Uterus (tissue), 2 donors: Measurements from ENCODE around the gene BOD1.
"Not testable (repeated sequence)": the region's sequence is repeated elsewhere in the genome, so short reads cannot be mapped to it uniquely, and the experiment has no call there.

ENCODE experiments used
- CTCF ChIP-seq, 4 experiments: fragments of 200-600 bp in 2 of 4; fragments of 450-650 bp in 2 of 4; sonication (generic) in 2 of 4; IDR thresholded peaks; one replicate each; pipeline ENCODE4 v1.5.1; 2016 to 2019; ENCODE audit warnings: antibody characterized with exemption in 4 of 4, mild to moderate bottlenecking in 2 of 4, moderate library complexity in 1 of 4
- POLR2A ChIP-seq, 2 donors: fragments of 450-650 bp; IDR thresholded peaks; one replicate each; pipeline ENCODE4 v1.6.1; 2016; ENCODE audit warnings: antibody characterized with exemption in 2 of 2, mild to moderate bottlenecking in 1 of 2, moderate library complexity in 1 of 2

- not testable (repeated sequence) for TF ChIP-seq CTCF, POLR2A (IDR thresholded peaks at IDR 0.05)
Observed at GRCh38 chr5:173586133-173586532, 30.3 kb downstream of the BOD1 start.
